Astrocyte of the spinal cord (primary cell): ENCODE measurements around the gene SIAE.

ENCODE experiments used
- DNase-seq: peaks from one replicate; pipeline ENCODE4 v3.0.0; 2011; ENCODE audit warnings: low read depth, low spot score
- H3K4me3 ChIP-seq: 2 replicates; pipeline ENCODE4 v1.5.1; 2011; ENCODE audit warnings: low read depth, mild to moderate bottlenecking, low read length, moderate library complexity
- in situ Hi-C: cut with HindIII; loops from 2 replicates; pipeline ENCODE4 v1.10.0; 2017; ENCODE audit warnings: low sequenced_read_pairs
- TF ChIP-seq, protein P1 (sequence below): IDR thresholded peaks from 2 replicates; pipeline ENCODE4 v1.5.1; 2012; ENCODE audit warnings: low read depth, mild to moderate bottlenecking, low read length, inconsistent platforms

Gene SIAE

DNA sequence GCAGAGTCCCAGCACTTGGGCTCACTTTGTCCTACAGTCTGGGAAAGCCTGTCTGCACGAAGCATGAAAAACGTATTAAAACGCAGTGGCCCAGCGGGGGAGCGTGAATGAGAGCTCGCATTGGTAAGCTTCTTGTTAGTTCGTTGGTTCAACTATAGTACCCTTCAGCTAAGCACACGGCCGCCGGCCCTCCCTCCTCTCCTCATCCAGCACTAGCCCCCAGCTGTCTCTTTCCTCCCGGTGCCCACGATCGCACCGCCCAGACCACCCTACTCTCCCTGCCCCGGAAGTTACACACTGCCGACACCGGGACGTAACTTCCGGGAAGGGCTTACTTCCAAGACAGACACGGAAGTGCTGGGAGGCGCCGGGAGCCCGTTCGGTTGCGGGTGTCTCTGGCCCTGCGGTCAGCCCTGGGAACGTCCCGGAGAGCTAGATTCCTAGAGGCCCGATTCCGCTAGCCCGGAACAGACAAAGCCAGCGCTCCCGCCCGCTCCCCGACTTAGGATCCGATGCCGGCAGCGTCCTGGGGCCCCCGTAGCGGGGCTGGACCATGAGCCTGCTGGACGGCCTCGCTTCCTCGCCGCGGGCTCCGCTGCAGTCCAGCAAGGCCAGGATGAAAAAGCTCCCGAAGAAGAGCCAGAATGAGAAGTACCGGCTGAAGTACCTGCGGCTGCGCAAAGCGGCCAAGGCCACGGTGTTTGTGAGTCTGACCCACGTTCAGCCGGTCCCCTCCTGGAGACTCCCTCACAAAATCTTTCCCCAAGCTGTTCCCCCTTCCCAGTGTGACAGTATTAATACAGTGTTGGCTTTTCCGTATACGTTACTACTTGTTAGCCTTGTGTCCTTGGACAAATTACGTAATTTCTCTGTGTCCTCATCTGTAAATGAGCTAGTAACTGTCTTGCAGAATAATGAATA lies 50.7 kb downstream of the SIAE start, which contains the start of gene TBRG1:
TBRG1 (plus strand) TSS at position 334 of the 921 bp plus-strand sequence; CDS start at position 554, 220 bp downstream.
- DNase-seq = peak; percentile 92
- in situ Hi-C loops = no loop called here
- H3K4me3 ChIP-seq = peak within 1 kb of the TSS; percentile 97
- TF ChIP-seq, protein P1, sequence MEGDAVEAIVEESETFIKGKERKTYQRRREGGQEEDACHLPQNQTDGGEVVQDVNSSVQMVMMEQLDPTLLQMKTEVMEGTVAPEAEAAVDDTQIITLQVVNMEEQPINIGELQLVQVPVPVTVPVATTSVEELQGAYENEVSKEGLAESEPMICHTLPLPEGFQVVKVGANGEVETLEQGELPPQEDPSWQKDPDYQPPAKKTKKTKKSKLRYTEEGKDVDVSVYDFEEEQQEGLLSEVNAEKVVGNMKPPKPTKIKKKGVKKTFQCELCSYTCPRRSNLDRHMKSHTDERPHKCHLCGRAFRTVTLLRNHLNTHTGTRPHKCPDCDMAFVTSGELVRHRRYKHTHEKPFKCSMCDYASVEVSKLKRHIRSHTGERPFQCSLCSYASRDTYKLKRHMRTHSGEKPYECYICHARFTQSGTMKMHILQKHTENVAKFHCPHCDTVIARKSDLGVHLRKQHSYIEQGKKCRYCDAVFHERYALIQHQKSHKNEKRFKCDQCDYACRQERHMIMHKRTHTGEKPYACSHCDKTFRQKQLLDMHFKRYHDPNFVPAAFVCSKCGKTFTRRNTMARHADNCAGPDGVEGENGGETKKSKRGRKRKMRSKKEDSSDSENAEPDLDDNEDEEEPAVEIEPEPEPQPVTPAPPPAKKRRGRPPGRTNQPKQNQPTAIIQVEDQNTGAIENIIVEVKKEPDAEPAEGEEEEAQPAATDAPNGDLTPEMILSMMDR = no peak

- no peak for DNase-seq
- in situ Hi-C loops = no loop called here
- no peak overlapping the region for H3K4me3 ChIP-seq
- TF ChIP-seq, protein P1 = no peak
These were observed 54.7 kb downstream of the SIAE start for GRCh38 chr11:124618863-124619262.

DNA sequence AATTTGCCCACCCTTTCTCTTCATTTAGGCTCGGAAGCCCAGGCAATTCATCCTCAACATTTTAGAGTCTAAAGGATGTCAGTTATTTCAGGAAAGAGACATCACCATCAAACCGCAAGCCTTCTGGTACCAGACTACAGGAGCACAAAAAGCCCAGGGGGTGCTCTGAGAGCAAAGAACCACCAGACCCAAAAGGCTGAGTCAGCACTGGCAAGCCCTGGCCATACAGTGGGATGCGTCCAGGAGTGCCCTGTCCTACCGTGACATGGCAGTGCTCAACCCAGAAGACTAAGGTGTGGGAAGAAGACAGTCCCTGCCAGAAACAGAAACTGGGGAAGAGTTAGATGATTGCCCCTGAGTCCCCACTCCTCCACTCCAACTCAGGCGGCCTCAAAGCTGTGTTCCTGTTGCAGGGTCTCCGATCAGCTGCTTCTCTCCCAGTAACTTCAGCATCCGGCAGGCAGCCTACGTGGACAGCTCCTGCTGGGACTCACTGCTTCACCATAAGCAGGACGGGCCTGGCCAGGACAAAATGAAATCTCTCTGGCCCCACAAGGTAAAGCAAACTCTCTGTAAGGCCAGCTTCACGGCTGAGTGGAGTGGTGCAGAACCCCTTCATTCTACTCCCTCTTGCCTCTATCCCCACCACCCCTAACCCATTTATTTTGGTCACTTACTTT lies 60.8 kb downstream of the SIAE start:
- H3K4me3 ChIP-seq = no peak overlapping the region
- no peak for DNase-seq
- TF ChIP-seq, protein P1 = no peak
- in situ Hi-C loops = no loop called here

- TF ChIP-seq, protein P1 = no peak
- no peak for DNase-seq
- H3K4me3 ChIP-seq = no peak overlapping the region
- in situ Hi-C loops = no loop called here
These were observed 61.5 kb downstream of the SIAE start for GRCh38 chr11:124612045-124612444.

DNA sequence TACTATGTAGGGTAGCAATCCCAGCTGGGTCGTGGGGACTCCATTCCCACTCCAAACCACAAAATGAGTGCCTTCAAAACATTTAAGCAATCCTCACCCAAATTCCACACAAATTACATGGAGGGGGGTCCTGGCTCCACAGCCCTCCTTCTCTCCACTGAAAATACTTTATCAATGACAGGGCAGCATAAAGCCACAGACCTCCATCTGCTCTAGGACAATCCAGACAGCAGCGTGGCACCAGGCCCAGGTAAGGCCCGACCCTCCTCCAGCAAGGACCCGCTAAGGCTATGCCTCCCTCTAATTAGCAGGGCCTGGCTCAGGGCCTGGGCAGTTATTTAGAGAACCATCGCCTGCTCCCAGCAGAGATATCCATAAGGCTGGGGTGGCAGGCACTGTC lies 62.5 kb downstream of the SIAE start, which contains the start of gene PANX3:
PANX3 (plus strand) TSS at position 365 of the 400 bp plus-strand sequence. CDS start 129 bp downstream, outside the sequence.
- peak; percentile 24 for DNase-seq
- TF ChIP-seq, protein P1 = no peak
- no peak within 1 kb of the TSS for H3K4me3 ChIP-seq
- in situ Hi-C loops = no loop called here

DNA sequence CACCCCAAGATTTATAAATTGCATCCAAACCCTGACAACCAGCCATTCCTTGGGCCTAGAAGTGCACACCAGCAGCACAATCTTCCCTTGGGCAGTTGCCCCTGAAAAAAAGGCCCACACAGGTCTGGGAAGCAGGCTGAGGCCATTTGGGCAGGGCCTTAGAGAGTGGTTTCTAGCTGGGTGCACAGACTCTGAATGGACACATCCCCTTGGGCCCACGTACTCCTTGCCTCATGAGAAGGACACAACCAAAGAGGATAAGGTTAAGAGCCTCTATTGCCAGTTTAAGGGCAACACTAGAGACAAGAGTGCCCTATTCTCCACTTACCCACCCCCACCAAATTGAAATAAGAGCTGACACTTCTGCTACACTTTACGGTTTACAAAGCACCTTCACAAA lies 63.2 kb downstream of the SIAE start:
- no peak overlapping the region for H3K4me3 ChIP-seq
- TF ChIP-seq, protein P1 = no peak
- DNase-seq = no peak
- in situ Hi-C loops = no loop called here
